Measurements from ENCODE around the gene FBXO38.
A peak's percentile ranks its signal among the peaks of the same experiment; 100 is the strongest.

FBXO38 gene, protein sequence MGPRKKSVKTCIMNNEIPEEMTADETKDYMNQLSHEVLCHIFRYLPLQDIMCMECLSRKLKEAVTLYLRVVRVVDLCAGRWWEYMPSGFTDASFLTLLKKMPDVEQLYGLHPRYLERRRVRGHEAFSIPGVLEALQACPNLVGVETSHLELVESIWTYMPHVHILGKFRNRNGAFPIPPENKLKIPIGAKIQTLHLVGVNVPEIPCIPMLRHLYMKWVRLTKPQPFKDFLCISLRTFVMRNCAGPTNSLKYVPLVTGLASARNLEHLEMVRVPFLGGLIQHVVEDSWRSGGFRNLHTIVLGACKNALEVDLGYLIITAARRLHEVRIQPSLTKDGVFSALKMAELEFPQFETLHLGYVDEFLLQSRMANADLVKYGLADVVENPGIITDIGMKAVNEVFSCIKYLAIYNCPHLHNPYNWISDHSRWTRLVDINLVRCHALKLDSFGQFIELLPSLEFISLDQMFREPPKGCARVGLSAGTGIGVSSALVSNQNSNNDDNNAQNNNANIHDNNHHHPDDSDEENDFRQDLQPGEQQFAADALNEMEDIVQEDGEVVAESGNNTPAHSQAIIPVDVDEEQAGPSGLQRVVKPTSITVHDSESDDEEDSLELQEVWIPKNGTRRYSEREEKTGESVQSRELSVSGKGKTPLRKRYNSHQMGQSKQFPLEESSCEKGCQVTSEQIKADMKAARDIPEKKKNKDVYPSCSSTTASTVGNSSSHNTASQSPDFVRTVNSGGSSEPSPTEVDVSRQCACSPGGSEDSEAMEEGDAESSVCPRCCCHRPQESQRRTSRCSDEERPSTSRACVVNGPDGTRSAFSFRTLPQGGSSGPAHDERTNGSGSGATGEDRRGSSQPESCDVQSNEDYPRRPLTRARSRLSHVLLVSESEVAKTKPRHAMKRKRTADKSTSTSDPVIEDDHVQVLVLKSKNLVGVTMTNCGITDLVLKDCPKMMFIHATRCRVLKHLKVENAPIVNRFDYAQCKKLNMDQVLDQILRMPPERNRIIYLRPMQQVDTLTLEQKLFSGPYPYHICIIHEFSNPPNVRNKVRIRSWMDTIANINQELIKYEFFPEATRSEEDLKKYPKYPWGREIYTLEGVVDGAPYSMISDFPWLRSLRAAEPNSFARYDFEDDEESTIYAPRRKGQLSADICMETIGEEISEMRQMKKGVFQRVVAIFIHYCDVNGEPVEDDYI

DNA sequence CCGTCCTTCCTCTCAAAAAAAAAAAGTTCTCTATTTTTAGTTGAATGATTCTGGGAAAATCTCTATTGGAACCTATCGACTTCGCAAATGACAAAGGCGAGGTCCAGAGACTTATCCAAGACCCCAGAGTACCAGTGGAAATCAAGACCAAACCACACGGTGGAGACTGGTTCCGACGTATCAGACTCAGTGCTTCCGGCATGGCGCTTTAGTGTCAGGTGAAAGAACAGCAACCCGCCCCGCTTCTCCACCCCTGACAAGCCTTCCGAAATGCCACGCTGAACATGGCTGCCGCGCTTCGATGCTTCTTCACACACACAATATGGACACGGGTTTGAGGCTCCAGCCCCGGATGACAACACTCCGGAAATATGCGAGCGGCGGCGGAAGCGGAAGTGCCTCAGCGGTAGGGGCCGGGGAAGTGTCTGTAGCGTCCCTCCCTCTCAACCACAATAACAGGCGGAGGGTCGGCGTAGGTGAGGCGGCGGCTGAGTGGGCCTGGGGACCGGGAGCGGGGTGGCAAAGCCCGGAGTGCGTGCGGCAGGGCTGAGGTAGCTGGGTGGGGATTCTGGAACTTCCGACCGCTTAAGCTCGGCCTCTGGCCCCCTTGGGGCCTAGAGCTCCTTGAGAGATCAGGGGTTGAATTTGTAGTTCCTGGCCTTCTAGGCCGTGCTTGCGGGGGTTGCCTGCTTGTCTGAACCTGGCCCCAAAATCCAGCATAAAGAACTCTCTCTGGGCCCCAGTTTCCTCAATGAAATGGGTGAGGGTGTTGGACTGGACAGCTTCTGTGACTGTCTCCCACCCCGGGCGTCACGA lies at the start of gene FBXO38:
Gene FBXO38 (plus strand): TSS at position 395 of the 816 bp plus-strand sequence. CDS start 10,819 bp downstream, outside the sequence.
- DNase-seq (ENCODE audit: low read depth), result peak; percentile 93

DNA sequence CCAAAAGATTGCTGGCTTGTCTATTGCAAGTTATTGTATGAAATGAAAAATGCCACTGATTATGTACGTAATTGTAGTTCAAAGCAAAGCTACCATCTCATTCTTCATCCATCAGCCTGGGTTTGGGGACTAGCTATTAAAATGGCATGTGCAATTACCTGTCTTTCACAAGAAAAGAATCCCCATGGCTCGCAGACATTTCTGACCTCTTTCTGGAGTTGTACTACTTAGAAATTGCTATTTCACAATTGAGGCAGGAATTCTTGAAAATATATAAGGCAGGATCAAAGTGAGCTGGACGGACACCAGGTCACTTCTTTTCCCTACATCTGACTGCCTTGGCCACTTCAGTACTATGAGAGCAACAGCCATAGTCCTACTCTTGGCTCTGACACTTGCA lies 48.5 kb upstream of the FBXO38 start, which contains the start of gene SPINK9:
Gene SPINK9 (plus strand): TSS at position 301 of the 400 bp plus-strand sequence. CDS start 55 bp downstream, at position 356.
- no peak for DNase-seq (ENCODE audit: low read depth)

- no peak for DNase-seq (ENCODE audit: low read depth)
These were observed 46.9 kb upstream of the FBXO38 start for GRCh38 chr5:148336704-148337435.

DNA sequence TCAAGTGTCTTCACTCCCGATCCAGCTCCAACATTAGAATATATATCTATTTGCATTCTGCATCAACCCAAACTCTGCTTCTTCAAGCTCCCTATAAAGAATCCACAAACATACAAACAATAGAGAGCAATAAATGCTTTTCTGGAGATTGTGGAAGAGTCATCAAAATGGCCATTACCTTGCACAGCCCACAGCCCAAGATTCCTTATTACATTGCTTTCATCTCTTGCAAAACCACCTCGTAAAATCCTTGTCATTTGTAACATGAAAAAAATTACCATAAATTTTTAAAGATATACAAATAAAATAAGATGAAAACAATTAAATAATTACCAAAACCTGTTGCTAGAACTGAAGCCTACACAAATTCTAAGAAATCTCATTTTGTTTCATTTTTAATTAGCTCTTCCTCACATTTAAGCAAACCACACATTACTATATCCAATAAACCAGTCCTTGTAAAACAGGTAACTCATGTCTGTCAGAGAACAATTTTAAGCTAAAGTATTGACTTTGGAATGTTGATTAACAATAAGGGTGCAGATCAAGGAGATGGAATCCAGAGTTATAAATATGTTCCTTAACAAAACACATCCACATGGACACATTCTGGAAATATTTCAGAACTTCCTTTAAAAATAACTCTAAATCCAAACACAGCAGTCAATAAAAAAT lies 41.2 kb upstream of the FBXO38 start:
- DNase-seq (ENCODE audit: low read depth), result no peak

GRCh38 chr5:148343046-148343407 lies 40.7 kb upstream of the FBXO38 start:
- DNase-seq (ENCODE audit: low read depth), result no peak

DNA sequence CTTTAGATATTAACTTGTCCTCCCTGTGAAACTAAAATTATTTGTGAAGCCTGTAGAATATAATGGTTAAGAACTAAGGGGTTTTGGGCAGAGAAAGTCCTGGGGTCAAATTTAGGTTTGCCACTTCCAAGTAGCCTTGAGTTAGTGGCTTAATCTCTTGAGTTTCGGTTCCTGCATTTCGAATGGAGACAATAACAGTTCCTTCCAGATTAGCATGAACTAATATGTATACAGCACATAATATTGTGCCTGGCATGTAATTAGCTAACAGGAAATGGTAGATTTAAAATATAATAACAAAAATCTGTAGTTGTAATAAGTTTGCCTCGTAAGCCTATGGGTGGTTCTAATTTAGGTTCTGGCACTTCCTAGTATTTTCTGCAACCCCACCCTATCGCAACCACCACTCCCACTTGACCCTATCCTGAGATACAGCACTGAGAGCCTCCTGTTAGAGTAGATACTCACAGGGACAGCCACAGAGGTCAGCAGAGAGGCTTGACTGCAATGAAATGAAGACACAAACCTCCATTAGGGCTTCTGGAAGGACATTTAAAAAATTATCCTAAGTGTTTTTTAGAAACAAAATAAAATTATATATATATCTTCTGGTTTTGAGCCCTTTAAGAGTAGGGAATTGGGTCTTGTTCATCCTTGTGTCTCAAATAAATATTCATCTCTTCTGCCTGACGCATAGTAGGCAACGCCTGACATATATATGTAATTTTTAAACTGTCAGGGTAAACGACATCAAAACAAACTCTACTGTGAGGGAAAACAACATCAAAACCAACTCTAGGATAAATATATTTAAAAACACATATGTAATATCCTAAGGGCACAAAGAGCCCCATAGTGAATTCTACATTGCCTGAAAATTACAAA lies 39.9 kb upstream of the FBXO38 start:
- no peak for DNase-seq (ENCODE audit: low read depth)

GRCh38 chr5:148347706-148348105 lies 36.1 kb upstream of the FBXO38 start:
- no peak for DNase-seq (ENCODE audit: low read depth)

DNA sequence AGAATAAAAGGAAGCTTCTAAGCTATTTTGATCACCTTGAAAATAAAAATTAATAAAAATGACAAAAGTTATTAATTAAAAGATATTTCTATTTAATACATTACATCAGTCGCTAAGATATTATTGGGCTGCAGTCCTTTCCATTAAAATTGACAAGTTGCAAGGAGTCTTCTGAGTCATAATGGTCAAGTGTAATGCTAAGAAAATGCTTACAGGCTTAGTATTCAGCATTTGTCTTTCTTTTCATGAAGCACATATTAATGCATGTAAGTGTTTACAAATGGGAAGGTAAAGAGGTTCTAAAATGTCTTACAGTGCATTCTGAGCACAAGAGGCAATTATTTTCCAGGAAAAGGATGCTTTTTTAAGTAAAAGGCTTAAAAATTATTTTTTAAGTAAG lies 31.1 kb upstream of the FBXO38 start:
- no peak for DNase-seq (ENCODE audit: low read depth)

DNA sequence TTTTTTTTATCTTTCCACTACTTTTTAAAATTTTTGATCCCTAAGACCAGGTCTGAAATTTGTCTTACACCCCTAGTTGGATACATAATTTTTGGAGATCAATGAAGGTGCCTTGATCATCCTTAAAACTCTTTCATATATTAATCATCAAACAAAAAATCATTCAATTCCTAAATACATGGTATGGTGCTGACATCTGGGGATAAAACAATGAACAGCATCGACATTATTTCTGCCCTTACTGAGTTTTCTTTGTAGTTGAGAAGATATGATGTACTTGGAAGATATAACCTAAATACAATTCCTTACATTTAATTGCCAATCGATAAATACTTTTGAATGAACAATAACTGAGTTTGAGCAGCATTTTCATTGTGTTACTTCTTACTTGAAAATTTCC lies 30.1 kb upstream of the FBXO38 start:
- DNase-seq (ENCODE audit: low read depth), result no peak

DNA sequence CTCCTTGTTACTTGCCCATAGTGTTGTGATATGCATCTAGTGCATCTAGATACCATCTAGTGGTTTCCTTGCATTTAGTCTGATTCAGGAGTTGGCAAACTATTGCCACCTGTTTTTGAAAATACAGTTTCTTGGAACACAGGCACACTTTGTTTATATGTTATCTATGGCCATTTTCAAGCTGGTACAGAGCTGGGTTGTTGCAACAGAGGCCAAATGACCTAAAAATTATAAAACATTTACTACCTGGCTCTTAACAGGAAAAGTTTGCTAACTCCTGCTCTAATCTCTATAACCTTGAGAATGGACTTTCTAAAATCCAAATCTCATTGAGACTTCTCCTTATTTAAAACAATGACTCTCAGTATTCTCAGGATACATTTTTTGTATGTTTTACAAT lies 19.4 kb upstream of the FBXO38 start:
- no peak for DNase-seq (ENCODE audit: low read depth)

- no peak for DNase-seq (ENCODE audit: low read depth)
These were observed 15.5 kb upstream of the FBXO38 start for GRCh38 chr5:148368299-148368698.

DNA sequence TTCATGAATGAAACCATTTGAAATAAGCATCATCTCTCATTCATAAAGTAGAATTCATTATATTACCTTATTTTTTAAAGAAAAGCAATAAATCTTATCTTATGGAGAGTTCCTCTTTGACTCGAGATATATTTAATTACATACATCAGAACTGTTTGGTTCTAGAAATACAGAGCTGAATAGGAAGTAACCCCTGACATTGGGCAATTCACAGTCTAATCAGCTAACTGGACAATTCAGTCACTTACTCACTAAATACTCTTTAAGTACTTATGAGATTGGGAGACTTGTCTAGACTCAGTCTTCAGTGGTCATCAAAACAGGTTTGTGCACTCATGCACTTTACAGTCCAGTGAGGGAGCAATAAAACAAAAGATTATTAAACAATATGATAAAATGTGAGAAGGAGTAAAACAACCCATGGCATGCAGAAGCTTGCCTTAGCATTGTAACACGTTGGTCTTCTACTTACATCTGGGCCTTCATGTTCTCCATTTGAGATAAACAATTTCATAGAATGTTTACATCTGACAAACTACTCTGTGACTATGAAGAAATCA lies 11.5 kb upstream of the FBXO38 start:
- no peak for DNase-seq (ENCODE audit: low read depth)

DNA sequence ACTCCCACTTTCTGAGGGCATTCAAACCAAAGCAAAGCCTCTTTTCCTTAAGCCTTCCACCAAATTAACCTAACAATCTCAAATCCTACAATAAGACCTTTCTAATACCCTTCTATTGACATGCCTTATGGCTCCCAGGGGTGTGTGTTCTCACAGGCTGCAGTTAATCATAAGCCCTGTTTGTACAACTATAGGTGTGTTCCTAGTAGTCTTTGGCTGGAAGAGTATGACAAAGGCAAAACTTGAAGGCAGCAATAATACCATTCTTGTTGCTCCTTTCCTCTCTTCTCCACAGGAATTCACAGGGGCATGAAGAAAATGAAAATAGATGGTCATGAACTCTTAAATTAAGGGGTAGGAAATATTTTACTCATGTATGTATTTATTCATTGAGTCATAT lies 10.9 kb upstream of the FBXO38 start:
- DNase-seq (ENCODE audit: low read depth), result no peak

DNA sequence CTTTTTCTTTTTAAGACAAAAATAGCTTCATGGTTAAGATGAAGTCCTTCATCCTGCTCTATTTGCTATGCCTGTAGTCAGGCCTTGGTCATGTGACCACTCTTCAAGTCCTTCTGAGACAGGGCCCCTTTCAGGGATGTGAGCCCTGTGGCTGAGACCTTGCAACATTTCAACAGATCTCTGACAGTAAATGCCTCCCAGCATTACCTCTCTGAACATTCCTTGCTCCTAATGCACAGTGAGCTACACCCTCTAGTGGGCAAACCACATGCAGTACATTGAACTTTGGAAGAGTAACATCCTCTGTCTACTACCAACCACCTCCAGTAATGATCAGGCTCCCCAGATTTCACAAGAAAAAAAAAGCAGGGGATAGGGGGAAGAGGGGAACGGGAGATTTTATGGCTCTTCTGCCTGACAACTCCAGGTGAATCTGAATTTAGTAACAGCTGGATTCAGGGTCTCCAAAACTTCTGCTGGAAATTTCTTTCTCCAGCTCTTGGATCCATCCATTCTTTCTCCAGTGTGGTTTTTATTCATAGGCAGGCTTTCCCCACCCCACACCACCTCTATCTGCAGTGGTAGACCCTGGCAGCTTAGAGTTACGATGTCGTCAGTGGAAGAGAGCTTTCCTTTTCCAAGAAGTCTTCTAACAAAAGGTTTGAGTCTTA lies 8.9 kb upstream of the FBXO38 start:
- DNase-seq (ENCODE audit: low read depth), result peak; percentile 49

- DNase-seq (ENCODE audit: low read depth), result no peak
These were observed 7.6 kb upstream of the FBXO38 start for GRCh38 chr5:148376198-148376597.

- DNase-seq (ENCODE audit: low read depth), result no peak
These were observed 5.1 kb upstream of the FBXO38 start for GRCh38 chr5:148378670-148379069.

DNA sequence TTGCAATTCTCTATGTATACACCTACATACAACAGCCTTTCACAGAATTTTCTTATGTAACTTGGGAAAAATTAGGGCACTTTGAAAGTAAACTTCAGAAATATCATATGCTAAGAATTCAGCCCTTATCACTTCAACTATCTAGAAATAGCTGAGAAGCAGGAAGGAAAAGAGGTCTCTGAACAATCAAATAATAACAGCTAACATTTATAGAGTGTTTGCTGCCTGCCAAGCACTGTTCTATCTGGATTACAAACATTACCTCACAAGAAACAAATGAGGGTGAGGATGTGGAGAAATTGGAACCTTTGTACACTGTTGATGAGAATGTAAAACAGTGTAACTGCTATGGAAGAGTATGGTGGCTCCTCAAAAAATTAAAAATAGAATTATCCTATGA lies 4.4 kb upstream of the FBXO38 start:
- DNase-seq (ENCODE audit: low read depth), result no peak

GRCh38 chr5:148381906-148382305 lies 1.9 kb upstream of the FBXO38 start:
- DNase-seq (ENCODE audit: low read depth), result no peak

Measured in fibroblast of the conjunctiva (primary cell).